HFFc6 (cell line): ENCODE results near the gene MYO9B. TPM values are rescaled to one million over a fixed set of nuclear protein-coding genes. Genes with fewer than 3 reads are reported as not detected.

Experiments used
- DNase-seq: peaks from one replicate; pipeline ENCODE4 v3.0.0-alpha.2; 2018
- H3K27ac Mint-ChIP-seq: 2 replicates; pipeline ENCODE4 v1.8.0; 2020; ENCODE audit warnings: mild to moderate bottlenecking, mixed read lengths
- H3K27me3 Mint-ChIP-seq: 2 replicates; pipeline ENCODE4 v1.8.0; 2021; ENCODE audit warnings: mild to moderate bottlenecking, moderate library complexity, mixed read lengths; ENCODE audit not compliant: insufficient read depth
- H3K36me3 Mint-ChIP-seq: 2 replicates; pipeline ENCODE4 v1.8.0; 2021; ENCODE audit warnings: low read depth, mixed read lengths
- H3K4me1 Mint-ChIP-seq: 2 replicates; pipeline ENCODE4 v1.8.0; 2020; ENCODE audit warnings: low read depth, mixed read lengths
- H3K4me3 Mint-ChIP-seq: 2 replicates; pipeline ENCODE4 v1.8.0; 2020; ENCODE audit warnings: mild to moderate bottlenecking, moderate library complexity, mixed read lengths
- H3K9me3 Mint-ChIP-seq: 2 replicates; pipeline ENCODE4 v1.8.0; 2020; ENCODE audit warnings: mild to moderate bottlenecking, mixed read lengths
- total RNA-seq, 6 experiments: library from RNA; stranded (reverse); fragmentation: NEBNext Ultra II Directional; extraction: Animal tissue kit (Norgen Biotek cat#: 25700); gene quantifications; 2 replicates in 1 of 6; 3 replicates in 5 of 6; pipeline ENCODE4 v1.2.3, GENCODE V29; 2021
- TF ChIP-seq, protein P1 (sequence below): fragments of 200-600 bp; sonication (generic); IDR thresholded peaks from 2 replicates; pipeline ENCODE4 v1.5.0; 2021; ENCODE audit warnings: antibody characterized with exemption, mild to moderate bottlenecking

The MYO9B gene
- total RNA-seq, 6 experiments from 2014 or later: 81.2 to 89.0 (median 83.4) TPM

DNA sequence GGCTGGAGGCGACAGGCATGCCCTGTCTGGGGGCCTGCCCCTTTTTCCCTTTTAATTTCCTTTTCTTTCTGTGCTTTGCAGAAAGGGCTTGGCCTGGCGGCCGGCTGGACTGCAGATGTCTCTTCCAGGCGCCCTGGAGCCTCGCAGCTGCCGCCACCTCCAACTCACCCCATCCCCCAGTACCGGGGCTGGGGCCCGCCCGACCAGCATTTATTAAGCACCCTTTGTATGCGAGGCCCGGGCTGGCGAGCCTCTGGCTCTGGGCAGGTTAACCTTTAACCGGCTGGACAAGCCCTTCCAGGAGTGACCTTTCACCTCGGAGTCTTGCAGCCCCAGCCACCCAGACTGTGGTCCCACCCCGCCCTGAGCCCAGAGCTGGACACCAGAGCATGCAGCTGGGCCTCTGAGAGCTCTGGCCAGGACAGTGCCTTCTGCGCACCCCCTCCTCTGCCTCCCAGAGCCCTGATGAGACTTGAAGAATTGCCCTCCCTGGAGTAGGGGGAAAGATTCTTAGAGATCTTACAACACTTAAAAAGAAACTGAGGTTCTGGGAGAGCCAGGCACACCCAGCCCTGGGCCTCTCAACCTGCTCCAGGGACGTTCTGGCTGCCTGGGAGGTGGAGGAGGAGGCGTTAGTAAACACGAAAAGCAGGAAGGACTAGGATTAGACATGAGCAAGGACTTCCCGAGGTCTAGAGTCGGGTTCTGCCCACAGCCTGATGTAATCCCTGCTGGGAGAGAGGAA lies 171.3 kb downstream of the MYO9B start:
- no peak for DNase-seq
- peaks cover 40% of the 10 kb centered on the region for H3K4me1 Mint-ChIP-seq
- H3K27me3 Mint-ChIP-seq: peaks cover 3% of the 10 kb centered on the region; the same call in 1 of the 2 replicates
- H3K9me3 Mint-ChIP-seq: no peaks in the 10 kb centered on the region
- H3K36me3 Mint-ChIP-seq: 0 out of 2 replicates have a peak, but pooled peaks cover 9% of the 10 kb centered on the region
- TF ChIP-seq, protein P1, sequence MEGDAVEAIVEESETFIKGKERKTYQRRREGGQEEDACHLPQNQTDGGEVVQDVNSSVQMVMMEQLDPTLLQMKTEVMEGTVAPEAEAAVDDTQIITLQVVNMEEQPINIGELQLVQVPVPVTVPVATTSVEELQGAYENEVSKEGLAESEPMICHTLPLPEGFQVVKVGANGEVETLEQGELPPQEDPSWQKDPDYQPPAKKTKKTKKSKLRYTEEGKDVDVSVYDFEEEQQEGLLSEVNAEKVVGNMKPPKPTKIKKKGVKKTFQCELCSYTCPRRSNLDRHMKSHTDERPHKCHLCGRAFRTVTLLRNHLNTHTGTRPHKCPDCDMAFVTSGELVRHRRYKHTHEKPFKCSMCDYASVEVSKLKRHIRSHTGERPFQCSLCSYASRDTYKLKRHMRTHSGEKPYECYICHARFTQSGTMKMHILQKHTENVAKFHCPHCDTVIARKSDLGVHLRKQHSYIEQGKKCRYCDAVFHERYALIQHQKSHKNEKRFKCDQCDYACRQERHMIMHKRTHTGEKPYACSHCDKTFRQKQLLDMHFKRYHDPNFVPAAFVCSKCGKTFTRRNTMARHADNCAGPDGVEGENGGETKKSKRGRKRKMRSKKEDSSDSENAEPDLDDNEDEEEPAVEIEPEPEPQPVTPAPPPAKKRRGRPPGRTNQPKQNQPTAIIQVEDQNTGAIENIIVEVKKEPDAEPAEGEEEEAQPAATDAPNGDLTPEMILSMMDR: no peak
- H3K4me3 Mint-ChIP-seq: peak overlapping the region; percentile 82
- H3K27ac Mint-ChIP-seq: peak overlapping the region; percentile 83

DNA sequence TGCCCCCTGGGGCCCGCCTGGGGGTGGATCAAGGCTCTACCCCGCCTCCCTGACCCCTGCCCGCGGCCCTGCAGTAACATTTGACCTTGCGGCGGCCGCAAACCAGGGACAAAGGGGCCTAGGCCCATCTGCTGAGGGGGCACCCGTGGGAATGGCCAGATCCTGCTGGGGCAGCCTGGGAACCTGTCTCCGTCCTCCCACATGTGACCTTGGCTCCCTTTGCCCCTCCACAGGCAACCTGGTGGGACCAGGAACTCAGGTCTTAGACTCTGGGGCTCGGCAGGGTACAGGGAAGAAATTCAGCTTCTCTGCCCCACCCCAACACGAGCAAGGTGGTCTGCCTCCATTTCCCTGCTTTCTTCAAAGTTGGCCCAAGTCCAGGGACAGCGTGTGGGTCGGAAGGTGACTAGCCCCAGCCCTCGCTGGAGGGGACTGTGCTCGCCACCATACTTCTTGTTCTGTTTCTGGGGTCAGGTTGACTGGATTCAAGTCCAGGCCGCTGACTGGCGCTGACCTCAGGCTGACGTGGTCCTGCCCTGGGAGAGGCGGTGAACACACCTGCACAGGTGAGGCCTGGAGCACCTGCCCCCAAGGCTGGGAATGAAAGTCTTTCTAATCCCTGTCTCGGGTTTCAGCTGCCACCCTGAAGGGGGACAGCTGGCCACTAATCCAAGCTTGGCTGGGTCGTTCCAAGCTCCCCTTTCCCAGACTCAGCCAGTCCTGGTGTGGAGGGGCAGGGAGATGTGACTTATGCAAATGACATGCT lies 172.6 kb downstream of the MYO9B start:
- peaks cover 29% of the 10 kb centered on the region for H3K4me1 Mint-ChIP-seq
- no peaks in the 10 kb centered on the region for H3K9me3 Mint-ChIP-seq
- H3K27ac Mint-ChIP-seq: no peak overlapping the region
- no peak overlapping the region for H3K4me3 Mint-ChIP-seq
- DNase-seq: no peak
- 0 out of 2 replicates have a peak, but pooled peaks cover 9% of the 10 kb centered on the region for H3K36me3 Mint-ChIP-seq
- no peaks in the 10 kb centered on the region for H3K27me3 Mint-ChIP-seq
- TF ChIP-seq, protein P1: no peak

DNA sequence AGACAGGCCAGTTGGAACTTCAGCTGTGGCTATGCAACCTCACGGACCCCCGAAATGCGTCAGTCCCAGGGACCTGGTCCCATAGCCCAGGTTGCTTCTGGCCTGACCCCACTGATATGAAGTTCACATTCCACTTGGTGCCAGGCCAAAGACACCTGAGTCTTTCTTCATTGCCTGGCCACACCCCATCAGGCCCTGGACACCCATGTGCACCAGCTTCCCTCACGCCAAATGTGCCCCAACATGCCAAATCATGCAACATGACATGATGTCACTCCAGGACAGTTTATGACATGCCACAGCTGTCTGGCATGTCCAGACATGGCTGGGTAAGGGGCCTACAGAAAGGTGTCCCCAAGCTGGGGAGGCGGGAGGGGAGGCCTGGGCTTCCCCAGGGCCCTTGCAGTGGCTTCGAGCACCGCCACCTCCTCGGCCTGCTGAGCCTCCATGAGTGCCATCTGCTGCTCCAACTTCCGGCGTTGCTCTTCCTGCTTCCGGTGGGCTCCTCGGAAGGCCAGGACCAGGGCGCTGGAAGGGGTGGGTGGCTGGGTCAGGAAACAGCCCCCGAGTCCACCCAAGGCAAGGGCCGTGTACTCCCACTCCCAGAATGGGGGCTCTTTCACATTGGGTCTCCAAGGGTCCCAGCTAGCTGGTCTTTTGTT lies 174.4 kb downstream of the MYO9B start:
- Mint-ChIP-seq H3K27ac (no peak overlapping the region), H3K36me3 (no peaks in the 10 kb centered on the region), H3K27me3 (no peaks in the 10 kb centered on the region; the same call in 1 of the 2 replicates), H3K9me3 (no peaks in the 10 kb centered on the region), H3K4me1 (peaks cover 28% of the 10 kb centered on the region), H3K4me3 (no peak overlapping the region)
- TF ChIP-seq, protein P1: no peak
- no peak for DNase-seq

DNA sequence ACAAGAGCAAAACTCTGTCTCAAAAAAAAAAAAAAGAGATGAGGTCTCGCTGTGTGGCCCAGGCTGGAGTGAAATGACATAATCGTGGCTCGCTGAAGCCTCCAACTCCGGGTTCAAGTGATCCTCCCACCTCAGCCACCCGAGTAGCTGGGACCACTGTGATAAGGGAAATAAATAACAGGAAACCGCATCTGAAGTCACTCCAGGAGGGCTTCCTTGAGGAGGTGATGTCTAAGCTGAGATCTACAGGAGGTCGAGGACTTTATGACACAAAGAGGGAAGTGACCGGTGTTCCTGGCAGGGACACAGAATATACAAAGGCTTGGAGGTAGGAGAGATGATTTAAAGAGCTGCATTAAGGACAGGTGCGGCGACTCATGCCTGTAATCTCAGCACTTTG lies 179.1 kb downstream of the MYO9B start:
- peaks cover 1% of the 10 kb centered on the region; the same call in 1 of the 2 replicates for H3K4me1 Mint-ChIP-seq
- TF ChIP-seq, protein P1: no peak
- H3K27ac Mint-ChIP-seq: no peak overlapping the region
- H3K9me3 Mint-ChIP-seq: no peaks in the 10 kb centered on the region; the same call in 1 of the 2 replicates
- DNase-seq: no peak
- no peak overlapping the region for H3K4me3 Mint-ChIP-seq
- H3K36me3 Mint-ChIP-seq: peaks cover 4% of the 10 kb centered on the region; the same call in 1 of the 2 replicates
- peaks cover 2% of the 10 kb centered on the region for H3K27me3 Mint-ChIP-seq

DNA sequence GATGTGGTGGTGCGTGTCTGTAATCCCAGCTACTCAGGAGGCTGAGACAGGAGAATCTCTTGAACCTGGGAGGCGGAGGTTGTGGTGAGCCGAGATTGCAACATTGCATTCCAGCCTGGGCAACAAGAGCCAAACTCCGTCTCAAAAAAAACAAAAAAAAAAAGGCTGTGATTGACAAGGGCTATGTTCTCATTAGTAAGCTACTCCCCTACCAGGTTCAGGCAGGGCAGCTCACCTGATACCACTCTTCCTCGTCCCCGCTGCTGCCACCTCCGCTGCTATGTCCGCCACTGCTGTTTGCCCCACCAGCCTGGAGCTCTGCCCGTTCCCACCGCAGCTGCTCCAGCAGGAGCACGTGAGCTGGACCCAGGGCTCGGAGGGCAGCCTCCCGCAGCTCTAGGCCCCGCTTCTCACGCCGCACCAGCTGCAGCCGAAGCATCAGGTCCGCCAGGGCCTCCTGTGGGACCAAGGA lies 179.6 kb downstream of the MYO9B start:
- peaks cover 5% of the 10 kb centered on the region; the same call in 1 of the 2 replicates for H3K36me3 Mint-ChIP-seq
- TF ChIP-seq, protein P1: no peak
- H3K27me3 Mint-ChIP-seq: peaks cover 4% of the 10 kb centered on the region
- H3K4me1 Mint-ChIP-seq: no peaks in the 10 kb centered on the region
- no peak overlapping the region for H3K4me3 Mint-ChIP-seq
- no peak for DNase-seq
- H3K9me3 Mint-ChIP-seq: no peaks in the 10 kb centered on the region; the same call in 1 of the 2 replicates
- no peak overlapping the region for H3K27ac Mint-ChIP-seq
